Choroid plexus epithelial cell (primary cell): ENCODE results near the gene ACOT12.

Experiments
- DNase-seq: peaks from one replicate; pipeline ENCODE4 v3.0.0-alpha.2; 2010; ENCODE audit warnings: low read depth
- H3K4me3 ChIP-seq: 2 replicates; pipeline ENCODE4 v1.5.1; 2011; ENCODE audit warnings: low read depth, mild to moderate bottlenecking, control low read depth, low read length, moderate library complexity
- CTCF ChIP-seq: conservative IDR thresholded peaks from 2 replicates; pipeline ENCODE4 v1.5.1; 2011; ENCODE audit warnings: low read depth, mild to moderate bottlenecking, control low read depth, inconsistent platforms, low read length, moderate library complexity

The ACOT12 gene

GRCh38 chr5:81393783-81394718 lies at the start of gene ACOT12:
Gene ACOT12 (minus strand): TSS chr5:81394134. CDS start chr5:81394114, 20 bp downstream.
- H3K4me3 ChIP-seq: peak within 1 kb of the TSS; percentile 49
- peak; percentile 30 for DNase-seq
- no peak for TF ChIP-seq CTCF

GRCh38 chr5:81435023-81435422 lies 41.1 kb upstream of the ACOT12 start:
- no peak overlapping the region for H3K4me3 ChIP-seq
- DNase-seq: no peak
- TF ChIP-seq CTCF: no peak

GRCh38 chr5:81429985-81430384 lies 36.1 kb upstream of the ACOT12 start:
- TF ChIP-seq CTCF: no peak
- no peak overlapping the region for H3K4me3 ChIP-seq
- no peak for DNase-seq

GRCh38 chr5:81429363-81429762 lies 35.4 kb upstream of the ACOT12 start:
- DNase-seq: no peak
- H3K4me3 ChIP-seq: no peak overlapping the region
- no peak for TF ChIP-seq CTCF

GRCh38 chr5:81428861-81429260 lies 34.9 kb upstream of the ACOT12 start:
- no peak overlapping the region for H3K4me3 ChIP-seq
- peak; percentile 39 for DNase-seq
- TF ChIP-seq CTCF: no peak

GRCh38 chr5:81428446-81428845 lies 34.5 kb upstream of the ACOT12 start:
- no peak for TF ChIP-seq CTCF
- no peak for DNase-seq

GRCh38 chr5:81427566-81427965 lies 33.6 kb upstream of the ACOT12 start:
- no peak for TF ChIP-seq CTCF
- no peak for DNase-seq
- H3K4me3 ChIP-seq: no peak overlapping the region

More at GRCh38 chr5:81428446-81428845, 34.5 kb upstream of the ACOT12 start:
- no peak overlapping the region for H3K4me3 ChIP-seq
